H1 (cell line): ENCODE results near the gene EML1. TPM values are rescaled to one million over a fixed set of nuclear protein-coding genes. Genes with fewer than 3 reads are reported as not detected.

ENCODE experiments used
- EZH2 ChIP-seq: fragments of 200-600 bp; sonication (generic); IDR thresholded peaks from 2 replicates; pipeline ENCODE4 v1.7.1; 2012; ENCODE audit warnings: low read depth, mild to moderate bottlenecking, moderate library complexity, low read length, inconsistent platforms; ENCODE audit not compliant: severe bottlenecking
- HDAC6 ChIP-seq: IDR thresholded peaks from one replicate; pipeline ENCODE4 v1.7.1; 2012; ENCODE audit warnings: low read depth, mild to moderate bottlenecking, inconsistent platforms, low read length, moderate library complexity
- JUN ChIP-seq: IDR thresholded peaks from 2 replicates; pipeline ENCODE4 v1.6.1; 2011; ENCODE audit warnings: low read depth, mild to moderate bottlenecking, improper control_type of control experiment, low read length
- MAFK ChIP-seq: IDR thresholded peaks from 2 replicates; pipeline ENCODE4 v1.6.1; 2012; ENCODE audit warnings: low read depth, mild to moderate bottlenecking, improper control_type of control experiment, low read length
- POLR2A ChIP-seq, 2 experiments: IDR thresholded peaks; 1 replicate in 1 of 2; 2 replicates in 1 of 2; pipeline ENCODE4 v1.6.1; 2011; ENCODE audit warnings: low read depth in 2 of 2, low read length in 2 of 2, mild to moderate bottlenecking in 2 of 2; ENCODE audit errors: control extremely low read depth in 1 of 2
- SP1 ChIP-seq: IDR thresholded peaks from 2 replicates; pipeline ENCODE4 v1.6.1; 2011; ENCODE audit warnings: low read depth, low read length
- SP4 ChIP-seq: IDR thresholded peaks from 2 replicates; pipeline ENCODE4 v1.6.1; 2012; ENCODE audit warnings: low read length, inconsistent platforms
- TAF1 ChIP-seq: IDR thresholded peaks from 2 replicates; pipeline ENCODE4 v1.6.1; 2011; ENCODE audit warnings: mild to moderate bottlenecking, low read depth, low read length
- TBP ChIP-seq: IDR thresholded peaks from 2 replicates; pipeline ENCODE4 v1.6.1; 2011; ENCODE audit warnings: low read depth, low read length, improper control_type of control experiment
- polyA plus RNA-seq, 7 experiments: library from polyadenylated mRNA; depleted of rRNA in 3 of 7; stranded (reverse) in 5 of 7; unstranded in 2 of 7; fragments of >200 nt in 5 of 7; fragments of 200-250 nt in 2 of 7; gene quantifications; 1 replicate in 5 of 7; 2 replicates in 1 of 7; 4 replicates in 1 of 7; pipeline versions ENCODE4 v1.2.1 to v1.2.3, GENCODE V29; 2011 to 2013; ENCODE audit warnings: missing spikeins in 2 of 7, mixed read lengths in 2 of 7
- total RNA-seq: library from RNA; stranded (reverse); fragmentation: NEBNext Ultra II Directional; extraction: Animal tissue kit (Norgen Biotek cat#: 25700); gene quantifications from 2 replicates; pipeline ENCODE4 v1.2.1, GENCODE V29; 2021
- TF ChIP-seq, protein P1 (sequence below): IDR thresholded peaks from 2 replicates; pipeline ENCODE4 v1.6.1; 2012; ENCODE audit warnings: inconsistent platforms

The EML1 gene
- total and polyA plus RNA-seq, 2 of the 8 experiments (the other 6 are each of a cell fraction or from before 2014, with no cell fraction given) = 11.1 to 24.7 TPM

DNA sequence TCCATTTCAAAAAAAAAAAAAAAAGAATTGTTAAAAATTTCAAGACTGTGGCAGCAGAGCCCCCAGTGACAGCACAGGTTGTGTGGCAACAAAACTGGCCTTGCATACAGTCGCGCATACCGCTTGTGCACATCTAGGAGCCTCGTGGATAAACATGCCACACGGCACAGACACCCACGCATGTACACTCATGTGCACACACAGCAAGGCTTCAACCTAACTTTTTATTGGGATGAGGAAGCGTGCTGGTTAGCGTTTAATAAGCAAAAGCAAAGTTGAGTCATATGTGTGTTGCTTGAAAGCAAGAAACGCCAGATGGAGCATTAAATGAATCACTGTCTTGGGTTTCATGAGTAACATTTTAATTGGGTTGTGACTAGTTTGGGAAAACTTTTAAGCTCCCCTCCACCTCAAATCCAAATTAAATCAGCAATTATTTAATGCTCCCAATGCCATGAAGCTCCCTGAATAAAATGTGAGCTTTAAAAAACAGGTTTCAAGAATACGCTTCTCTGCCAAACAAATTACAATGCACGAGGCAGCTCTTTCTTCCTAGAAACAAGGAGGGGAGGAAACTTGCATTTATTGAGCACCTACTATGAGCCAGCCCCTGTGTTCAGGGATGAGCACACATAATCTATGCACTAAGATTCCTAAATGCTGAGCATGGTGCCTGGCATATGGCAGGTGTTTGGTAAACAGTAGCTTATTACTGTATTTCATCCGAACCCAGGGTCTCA is 35.7 kb upstream of the EML1 start (continued):
- TF ChIP-seq, protein P1, sequence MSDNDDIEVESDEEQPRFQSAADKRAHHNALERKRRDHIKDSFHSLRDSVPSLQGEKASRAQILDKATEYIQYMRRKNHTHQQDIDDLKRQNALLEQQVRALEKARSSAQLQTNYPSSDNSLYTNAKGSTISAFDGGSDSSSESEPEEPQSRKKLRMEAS = no peak
- TF ChIP-seq SP1 (no peak), TAF1 (no peak), SP4 (no peak), EZH2 (no peak), TBP (no peak), MAFK (no peak), JUN (no peak), POLR2A (IDR thresholded peaks at IDR 0.05; ENCODE audit: control extremely low read depth in 1 of 2, low read depth in 2 of 2, low read length in 2 of 2) (no peak), HDAC6 (no peak)
